Activated naive CD8-positive, alpha-beta T cell treated with anti-CD3 and anti-CD28 coated beads, Interleukin-2, amount 50 U/mL, for 24 hours (primary cell): Measurements from ENCODE around the gene RWDD2A.

ENCODE experiments used
- ATAC-seq: fragments of 150-1000 bp; cut with Tn5 transposase; one replicate; pipeline ENCODE4 v1.10.0; 2021
- DNase-seq: peaks from one replicate; pipeline ENCODE4 v3.0.0; 2021
- H3K27ac Mint-ChIP-seq: one replicate; pipeline ENCODE4 v1.8.0; 2021; ENCODE audit warnings: mild to moderate bottlenecking, mixed read lengths
- H3K27me3 Mint-ChIP-seq: one replicate; pipeline ENCODE4 v1.8.0; 2021; ENCODE audit warnings: mixed read lengths
- H3K36me3 Mint-ChIP-seq: one replicate; pipeline ENCODE4 v1.8.0; 2021; ENCODE audit warnings: low read depth, mixed read lengths
- H3K4me1 Mint-ChIP-seq: one replicate; pipeline ENCODE4 v1.8.0; 2021; ENCODE audit warnings: mixed read lengths
- H3K4me3 Mint-ChIP-seq: one replicate; pipeline ENCODE4 v1.8.0; 2021; ENCODE audit warnings: mild to moderate bottlenecking, moderate library complexity, mixed read lengths
- H3K9me3 Mint-ChIP-seq: one replicate; pipeline ENCODE4 v1.8.0; 2021; ENCODE audit warnings: mixed read lengths

The RWDD2A gene

GRCh38 chr6:83192871-83193746 is at the start of gene RWDD2A, which contains the start of gene PGM3:
Gene RWDD2A (plus strand): TSS chr6:83193357. CDS start chr6:83194452, 1,095 bp downstream.
Gene PGM3 (minus strand): TSS chr6:83193265. CDS start chr6:83191012, 2,253 bp downstream.
- ATAC-seq (peak; percentile 96), DNase-seq (peak; percentile 85)
- Mint-ChIP-seq H3K9me3 (no peaks in the 10 kb centered on the region), H3K36me3 (peaks cover 14% of the 10 kb centered on the region), H3K27me3 (peaks cover 3% of the 10 kb centered on the region), H3K27ac (peak within 1 kb of the TSS; percentile 92), H3K4me1 (peaks cover 26% of the 10 kb centered on the region), H3K4me3 (peak within 1 kb of the TSS; percentile 97)

GRCh38 chr6:83151114-83151513 is 42.0 kb upstream of the RWDD2A start:
- Mint-ChIP-seq H3K27me3 (no peaks in the 10 kb centered on the region), H3K4me1 (no peaks in the 10 kb centered on the region), H3K4me3 (no peak overlapping the region), H3K36me3 (peaks cover 14% of the 10 kb centered on the region), H3K27ac (no peak overlapping the region), H3K9me3 (no peaks in the 10 kb centered on the region)
- DNase-seq, result no peak
- no peak for ATAC-seq

GRCh38 chr6:83152913-83153312 is 40.2 kb upstream of the RWDD2A start:
- no peak for ATAC-seq

GRCh38 chr6:83153883-83154521 is 39.2 kb upstream of the RWDD2A start:
- H3K36me3 Mint-ChIP-seq, result peaks cover 15% of the 10 kb centered on the region
- DNase-seq (no peak), ATAC-seq (no peak)
- H3K27ac Mint-ChIP-seq, result no peak overlapping the region
- no peaks in the 10 kb centered on the region for H3K9me3 Mint-ChIP-seq
- no peaks in the 10 kb centered on the region for H3K4me1 Mint-ChIP-seq
- no peaks in the 10 kb centered on the region for H3K27me3 Mint-ChIP-seq
- no peak overlapping the region for H3K4me3 Mint-ChIP-seq

More at GRCh38 chr6:83152913-83153312, 40.2 kb upstream of the RWDD2A start:
- Mint-ChIP-seq H3K9me3 (no peaks in the 10 kb centered on the region), H3K36me3 (peaks cover 15% of the 10 kb centered on the region), H3K4me1 (no peaks in the 10 kb centered on the region), H3K27ac (no peak overlapping the region), H3K4me3 (no peak overlapping the region), H3K27me3 (no peaks in the 10 kb centered on the region)
- no peak for DNase-seq

- DNase-seq (no peak), ATAC-seq (no peak)
- H3K9me3 Mint-ChIP-seq, result no peaks in the 10 kb centered on the region
- H3K27me3 Mint-ChIP-seq, result no peaks in the 10 kb centered on the region
- no peak overlapping the region for H3K27ac Mint-ChIP-seq
- H3K4me3 Mint-ChIP-seq, result no peak overlapping the region
- no peaks in the 10 kb centered on the region for H3K4me1 Mint-ChIP-seq
- H3K36me3 Mint-ChIP-seq, result peaks cover 17% of the 10 kb centered on the region
Observed at GRCh38 chr6:83155794-83156193, 37.4 kb upstream of the RWDD2A start.

GRCh38 chr6:83160167-83160566 is 33.0 kb upstream of the RWDD2A start:
- Mint-ChIP-seq H3K4me1 (no peaks in the 10 kb centered on the region), H3K4me3 (no peak overlapping the region), H3K9me3 (no peaks in the 10 kb centered on the region), H3K27ac (no peak overlapping the region), H3K36me3 (peaks cover 19% of the 10 kb centered on the region), H3K27me3 (no peaks in the 10 kb centered on the region)
- no peak for DNase-seq
- ATAC-seq, result no peak

GRCh38 chr6:83167726-83168278 is 25.4 kb upstream of the RWDD2A start:
- H3K4me3 Mint-ChIP-seq, result no peak overlapping the region
- DNase-seq (no peak), ATAC-seq (no peak)
- H3K27me3 Mint-ChIP-seq, result no peaks in the 10 kb centered on the region
- no peaks in the 10 kb centered on the region for H3K9me3 Mint-ChIP-seq
- peaks cover 39% of the 10 kb centered on the region for H3K36me3 Mint-ChIP-seq
- H3K27ac Mint-ChIP-seq, result no peak overlapping the region
- no peaks in the 10 kb centered on the region for H3K4me1 Mint-ChIP-seq

GRCh38 chr6:83168556-83168955 is 24.6 kb upstream of the RWDD2A start:
- ATAC-seq (no peak), DNase-seq (no peak)
- Mint-ChIP-seq H3K27ac (no peak overlapping the region), H3K4me1 (no peaks in the 10 kb centered on the region), H3K9me3 (no peaks in the 10 kb centered on the region), H3K4me3 (no peak overlapping the region), H3K27me3 (no peaks in the 10 kb centered on the region), H3K36me3 (peaks cover 36% of the 10 kb centered on the region)

GRCh38 chr6:83169106-83169505 is 24.1 kb upstream of the RWDD2A start:
- no peak overlapping the region for H3K27ac Mint-ChIP-seq

GRCh38 chr6:83169511-83169910 is 23.6 kb upstream of the RWDD2A start:
- Mint-ChIP-seq H3K27ac (no peak overlapping the region), H3K4me1 (no peaks in the 10 kb centered on the region), H3K9me3 (no peaks in the 10 kb centered on the region), H3K36me3 (peaks cover 36% of the 10 kb centered on the region), H3K27me3 (no peaks in the 10 kb centered on the region), H3K4me3 (no peak overlapping the region)
- ATAC-seq (no peak), DNase-seq (no peak)

More at GRCh38 chr6:83169106-83169505, 24.1 kb upstream of the RWDD2A start:
- no peak for ATAC-seq
- H3K9me3 Mint-ChIP-seq, result no peaks in the 10 kb centered on the region
- no peak overlapping the region for H3K4me3 Mint-ChIP-seq
- H3K36me3 Mint-ChIP-seq, result peaks cover 35% of the 10 kb centered on the region
- H3K4me1 Mint-ChIP-seq, result no peaks in the 10 kb centered on the region
- no peak for DNase-seq
- H3K27me3 Mint-ChIP-seq, result no peaks in the 10 kb centered on the region

- H3K27ac Mint-ChIP-seq, result no peak overlapping the region
- no peaks in the 10 kb centered on the region for H3K27me3 Mint-ChIP-seq
- peaks cover 29% of the 10 kb centered on the region for H3K36me3 Mint-ChIP-seq
- ATAC-seq (no peak), DNase-seq (no peak)
- no peak overlapping the region for H3K4me3 Mint-ChIP-seq
- no peaks in the 10 kb centered on the region for H3K4me1 Mint-ChIP-seq
- no peaks in the 10 kb centered on the region for H3K9me3 Mint-ChIP-seq
Observed at GRCh38 chr6:83176246-83176645, 16.9 kb upstream of the RWDD2A start.

- H3K27me3 Mint-ChIP-seq, result no peaks in the 10 kb centered on the region
Observed at GRCh38 chr6:83180426-83180950, 12.7 kb upstream of the RWDD2A start.

GRCh38 chr6:83182114-83182513 is 11.0 kb upstream of the RWDD2A start:
- ATAC-seq (no peak), DNase-seq (no peak)
- Mint-ChIP-seq H3K4me3 (no peak overlapping the region), H3K27me3 (no peaks in the 10 kb centered on the region), H3K4me1 (no peaks in the 10 kb centered on the region), H3K9me3 (no peaks in the 10 kb centered on the region), H3K36me3 (peaks cover 51% of the 10 kb centered on the region), H3K27ac (no peak overlapping the region)

More at GRCh38 chr6:83180426-83180950, 12.7 kb upstream of the RWDD2A start:
- H3K9me3 Mint-ChIP-seq, result no peaks in the 10 kb centered on the region
- DNase-seq, result no peak
- no peak for ATAC-seq
- H3K27ac Mint-ChIP-seq, result no peak overlapping the region
- H3K4me3 Mint-ChIP-seq, result no peak overlapping the region
- no peaks in the 10 kb centered on the region for H3K4me1 Mint-ChIP-seq
- peaks cover 48% of the 10 kb centered on the region for H3K36me3 Mint-ChIP-seq

- DNase-seq (no peak), ATAC-seq (no peak)
- Mint-ChIP-seq H3K27ac (no peak overlapping the region), H3K9me3 (no peaks in the 10 kb centered on the region), H3K27me3 (no peaks in the 10 kb centered on the region), H3K4me1 (no peaks in the 10 kb centered on the region), H3K4me3 (no peak overlapping the region), H3K36me3 (peaks cover 47% of the 10 kb centered on the region)
Observed at GRCh38 chr6:83183082-83183828, 9.9 kb upstream of the RWDD2A start.
